HFFc6 (cell line): ENCODE data around the gene ADAMTSL4. TPM values are rescaled to one million over a fixed set of nuclear protein-coding genes. Genes with fewer than 3 reads are reported as not detected.

Source experiments
- DNase-seq: peaks from one replicate; pipeline ENCODE4 v3.0.0-alpha.2; 2018
- H3K27ac Mint-ChIP-seq: 2 replicates; pipeline ENCODE4 v1.8.0; 2020; ENCODE audit warnings: mild to moderate bottlenecking, mixed read lengths
- H3K27me3 Mint-ChIP-seq: 2 replicates; pipeline ENCODE4 v1.8.0; 2021; ENCODE audit warnings: mild to moderate bottlenecking, moderate library complexity, mixed read lengths; ENCODE audit not compliant: insufficient read depth
- H3K36me3 Mint-ChIP-seq: 2 replicates; pipeline ENCODE4 v1.8.0; 2021; ENCODE audit warnings: low read depth, mixed read lengths
- H3K4me1 Mint-ChIP-seq: 2 replicates; pipeline ENCODE4 v1.8.0; 2020; ENCODE audit warnings: low read depth, mixed read lengths
- H3K4me3 Mint-ChIP-seq: 2 replicates; pipeline ENCODE4 v1.8.0; 2020; ENCODE audit warnings: mild to moderate bottlenecking, moderate library complexity, mixed read lengths
- H3K9me3 Mint-ChIP-seq: 2 replicates; pipeline ENCODE4 v1.8.0; 2020; ENCODE audit warnings: mild to moderate bottlenecking, mixed read lengths
- CTCF ChIP-seq: fragments of 200-600 bp; sonication (generic); IDR thresholded peaks from 2 replicates; pipeline ENCODE4 v1.5.0; 2021; ENCODE audit warnings: antibody characterized with exemption, mild to moderate bottlenecking
- total RNA-seq, 6 experiments: library from RNA; stranded (reverse); fragmentation: NEBNext Ultra II Directional; extraction: Animal tissue kit (Norgen Biotek cat#: 25700); gene quantifications; 2 replicates in 1 of 6; 3 replicates in 5 of 6; pipeline ENCODE4 v1.2.3, GENCODE V29; 2021

ADAMTSL4 gene
- total RNA-seq, 6 experiments from 2014 or later: 33.7 to 61.2 (median 38.2) TPM

- TF ChIP-seq CTCF: no peak
- peaks cover 4% of the 10 kb centered on the region; the same call in 1 of the 2 replicates for H3K27me3 Mint-ChIP-seq
- DNase-seq: no peak
- H3K9me3 Mint-ChIP-seq: no peaks in the 10 kb centered on the region
- peaks cover 6% of the 10 kb centered on the region for H3K36me3 Mint-ChIP-seq
- peak overlapping the region; percentile 33; the same call in 1 of the 2 replicates for H3K27ac Mint-ChIP-seq
- H3K4me3 Mint-ChIP-seq: no peak overlapping the region
- H3K4me1 Mint-ChIP-seq: peaks cover 41% of the 10 kb centered on the region
These were observed 4.3 kb downstream of the ADAMTSL4 start for GRCh38 chr1:150553392-150554085.

GRCh38 chr1:150554086-150554452 is 4.9 kb downstream of the ADAMTSL4 start:
- Mint-ChIP-seq H3K4me1 (peaks cover 40% of the 10 kb centered on the region), H3K27ac (no peak overlapping the region), H3K27me3 (peaks cover 4% of the 10 kb centered on the region; the same call in 1 of the 2 replicates), H3K36me3 (peaks cover 6% of the 10 kb centered on the region), H3K9me3 (no peaks in the 10 kb centered on the region), H3K4me3 (no peak overlapping the region)
- no peak for TF ChIP-seq CTCF
- no peak for DNase-seq

- no peaks in the 10 kb centered on the region; the same call in 1 of the 2 replicates for H3K27me3 Mint-ChIP-seq
- H3K4me1 Mint-ChIP-seq: peaks cover 34% of the 10 kb centered on the region
- no peak overlapping the region for H3K27ac Mint-ChIP-seq
- no peak for DNase-seq
- no peaks in the 10 kb centered on the region for H3K9me3 Mint-ChIP-seq
- no peak overlapping the region for H3K4me3 Mint-ChIP-seq
- peaks cover 6% of the 10 kb centered on the region for H3K36me3 Mint-ChIP-seq
- TF ChIP-seq CTCF: no peak
These were observed 6.2 kb downstream of the ADAMTSL4 start for GRCh38 chr1:150555198-150555970.

GRCh38 chr1:150555971-150556865 is 7.0 kb downstream of the ADAMTSL4 start:
- no peak for TF ChIP-seq CTCF
- H3K27ac Mint-ChIP-seq: no peak overlapping the region
- no peak for DNase-seq
- H3K27me3 Mint-ChIP-seq: no peaks in the 10 kb centered on the region; the same call in none of the 2 replicates
- no peak overlapping the region for H3K4me3 Mint-ChIP-seq
- peaks cover 6% of the 10 kb centered on the region for H3K36me3 Mint-ChIP-seq
- no peaks in the 10 kb centered on the region for H3K9me3 Mint-ChIP-seq
- H3K4me1 Mint-ChIP-seq: peaks cover 33% of the 10 kb centered on the region

- no peak for DNase-seq
- Mint-ChIP-seq H3K36me3 (peaks cover 6% of the 10 kb centered on the region), H3K9me3 (no peaks in the 10 kb centered on the region), H3K4me1 (peaks cover 32% of the 10 kb centered on the region), H3K4me3 (no peak overlapping the region), H3K27ac (no peak overlapping the region), H3K27me3 (no peaks in the 10 kb centered on the region; the same call in none of the 2 replicates)
- no peak for TF ChIP-seq CTCF
These were observed 7.9 kb downstream of the ADAMTSL4 start for GRCh38 chr1:150557065-150557600.
